Astrocyte (in vitro differentiated cells and primary cell): ENCODE data around the gene JCHAIN. TPM values are rescaled to one million over a fixed set of nuclear protein-coding genes. Genes with fewer than 3 reads are reported as not detected.
A peak's percentile ranks its signal among the peaks of the same experiment; 100 is the strongest.
"Not testable (repeated sequence)": the region's sequence is repeated elsewhere in the genome, so short reads cannot be mapped to it uniquely, and the experiment has no call there.

ENCODE experiments used
- DNase-seq: peaks from one replicate; pipeline ENCODE4 v3.0.0-alpha.2; 2010; ENCODE audit warnings: low read depth
- FAIRE-seq: peaks from 2 replicates; lab custom pipeline; 2011; peaks lifted over from hg19 to GRCh38; lab: Jason Lieb, UNC
- H2AFZ ChIP-seq: 2 replicates; pipeline ENCODE4 v1.6.0; 2012; ENCODE audit warnings: low read depth, low read length, inconsistent platforms
- H3K27ac ChIP-seq: 2 replicates; pipeline ENCODE4 v1.5.1; 2011; ENCODE audit warnings: low read depth, low read length, inconsistent platforms
- H3K27me3 ChIP-seq: 2 replicates; pipeline ENCODE4 v1.6.0; 2011; ENCODE audit warnings: low read length, inconsistent platforms; ENCODE audit not compliant: insufficient read depth
- H3K36me3 ChIP-seq: 2 replicates; pipeline ENCODE4 v1.5.1; 2011; ENCODE audit warnings: low read length, inconsistent platforms; ENCODE audit not compliant: insufficient read depth
- H3K4me1 ChIP-seq: 2 replicates; pipeline ENCODE4 v1.5.1; 2011; ENCODE audit warnings: low read length, inconsistent platforms; ENCODE audit not compliant: insufficient read depth
- H3K4me2 ChIP-seq: 2 replicates; pipeline ENCODE4 v1.6.0; 2012; ENCODE audit warnings: low read length, inconsistent platforms
- H3K4me3 ChIP-seq: 2 replicates; pipeline ENCODE4 v1.5.1; 2011; ENCODE audit warnings: low read depth, mild to moderate bottlenecking, low read length, inconsistent platforms; ENCODE audit not compliant: insufficient read depth
- H3K79me2 ChIP-seq: 2 replicates; pipeline ENCODE4 v1.6.0; 2012; ENCODE audit warnings: mild to moderate bottlenecking, low read length, inconsistent platforms; ENCODE audit not compliant: insufficient read depth
- H3K9ac ChIP-seq: 2 replicates; pipeline ENCODE4 v1.6.0; 2012; ENCODE audit warnings: mild to moderate bottlenecking, low read length, inconsistent platforms
- H3K9me3 ChIP-seq: 2 replicates; pipeline ENCODE4 v1.5.1; 2012; ENCODE audit warnings: low read depth, mild to moderate bottlenecking, low read length, inconsistent platforms; ENCODE audit not compliant: insufficient read depth
- H4K20me1 ChIP-seq: 2 replicates; pipeline ENCODE4 v1.6.0; 2012; ENCODE audit warnings: low read length, inconsistent platforms; ENCODE audit not compliant: insufficient read depth
- H3K27ac Mint-ChIP-seq: one replicate; pipeline ENCODE4 v1.8.0; 2021; ENCODE audit warnings: mild to moderate bottlenecking, mixed read lengths; ENCODE audit not compliant: unreplicated experiment
- H3K27me3 Mint-ChIP-seq: one replicate; pipeline ENCODE4 v1.8.0; 2021; ENCODE audit warnings: low read depth, mixed read lengths; ENCODE audit not compliant: unreplicated experiment
- H3K36me3 Mint-ChIP-seq: one replicate; pipeline ENCODE4 v1.8.0; 2021; ENCODE audit warnings: low read depth, mixed read lengths; ENCODE audit not compliant: unreplicated experiment
- H3K4me1 Mint-ChIP-seq: one replicate; pipeline ENCODE4 v1.8.0; 2021; ENCODE audit warnings: low read depth, mixed read lengths; ENCODE audit not compliant: unreplicated experiment
- H3K4me3 Mint-ChIP-seq: one replicate; pipeline ENCODE4 v1.8.0; 2021; ENCODE audit warnings: mild to moderate bottlenecking, moderate library complexity, mixed read lengths; ENCODE audit not compliant: unreplicated experiment
- H3K9me3 Mint-ChIP-seq: one replicate; pipeline ENCODE4 v1.8.0; 2021; ENCODE audit warnings: mild to moderate bottlenecking, mixed read lengths; ENCODE audit not compliant: unreplicated experiment
- CTCF ChIP-seq: IDR thresholded peaks from 2 replicates; pipeline ENCODE4 v1.5.1; 2011; ENCODE audit warnings: low read depth, mild to moderate bottlenecking, inconsistent platforms, low read length, moderate library complexity; ENCODE audit not compliant: insufficient read depth
- EZH2 ChIP-seq: IDR thresholded peaks from 2 replicates; pipeline ENCODE4 v1.6.1; 2012; ENCODE audit warnings: mild to moderate bottlenecking, low read length, inconsistent platforms; ENCODE audit not compliant: insufficient read depth
- total RNA-seq: library from RNA; stranded (reverse); gene quantifications from 2 replicates; pipeline ENCODE4 v1.2.1, GENCODE V29; 2021

JCHAIN gene
- total RNA-seq, 1 donor from 2014 or later, result not detected

- H3K27ac Mint-ChIP-seq, result no peak overlapping the region
- Histone ChIP-seq H3K4me1 (no peaks in the 10 kb centered on the region), H3K4me2 (peak overlapping the region; percentile 72), H3K27ac (no peak overlapping the region), H3K4me3 (no peak overlapping the region), H4K20me1 (no peaks in the 10 kb centered on the region), H3K79me2 (no peaks in the 10 kb centered on the region), H2AFZ (peak overlapping the region; percentile 78), H3K9ac (peak overlapping the region; percentile 23), H3K36me3 (no peaks in the 10 kb centered on the region), H3K9me3 (no peaks in the 10 kb centered on the region), H3K27me3 (no peaks in the 10 kb centered on the region)
- H3K9me3 Mint-ChIP-seq, result no peaks in the 10 kb centered on the region
- DNase-seq (peak; percentile 6), FAIRE-seq (peak; percentile 39)
- no peaks in the 10 kb centered on the region for H3K4me1 Mint-ChIP-seq
- H3K4me3 Mint-ChIP-seq, result no peak overlapping the region
- no peaks in the 10 kb centered on the region for H3K36me3 Mint-ChIP-seq
- no peaks in the 10 kb centered on the region for H3K27me3 Mint-ChIP-seq
- TF ChIP-seq CTCF (peak; percentile 59), EZH2 (no peak)
Observed at GRCh38 chr4:70651864-70652506, 14.3 kb downstream of the JCHAIN start.

DNA sequence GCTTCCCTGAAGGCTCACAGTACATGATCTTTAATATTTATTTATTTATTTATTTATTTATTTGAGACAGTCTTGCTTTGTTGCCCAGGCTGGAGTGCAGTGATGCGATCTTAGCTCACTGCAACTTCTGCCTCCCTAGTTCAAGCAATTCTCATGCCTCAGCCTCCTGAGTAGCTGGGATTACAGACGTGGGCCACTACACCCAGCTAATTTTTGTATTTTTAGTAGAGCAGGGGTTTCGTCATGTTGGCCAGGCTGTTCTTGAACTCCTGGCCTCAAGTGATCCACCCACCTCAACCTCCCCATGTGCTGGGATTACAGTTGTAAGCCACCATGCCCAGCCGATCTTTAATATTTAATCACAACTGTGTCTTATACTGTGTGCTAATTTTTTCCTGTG is 15.6 kb downstream of the JCHAIN start:
- not testable (repeated sequence) for FAIRE-seq, H3K9me3 Mint-ChIP-seq, DNase-seq, H3K4me1 Mint-ChIP-seq, H3K36me3 ChIP-seq, H3K4me3 ChIP-seq, H3K27ac Mint-ChIP-seq, H3K4me3 Mint-ChIP-seq, H3K4me2 ChIP-seq, H3K27me3 ChIP-seq, H4K20me1 ChIP-seq, H3K27ac ChIP-seq, H3K9ac ChIP-seq, H3K79me2 ChIP-seq, H3K9me3 ChIP-seq, H3K27me3 Mint-ChIP-seq, H3K36me3 Mint-ChIP-seq, H3K4me1 ChIP-seq, H2AFZ ChIP-seq

GRCh38 chr4:70640192-70640591 is 26.1 kb downstream of the JCHAIN start:
- H3K4me1 ChIP-seq, result no peaks in the 10 kb centered on the region
- Mint-ChIP-seq H3K27me3 (no peaks in the 10 kb centered on the region), H3K27ac (no peak overlapping the region), H3K36me3 (no peaks in the 10 kb centered on the region), H3K9me3 (peaks cover 2% of the 10 kb centered on the region), H3K4me1 (peaks cover 7% of the 10 kb centered on the region), H3K4me3 (no peak overlapping the region)
- no peak overlapping the region for H3K4me3 ChIP-seq
- no peak overlapping the region for H3K27ac ChIP-seq
- no peak for FAIRE-seq
- H3K9me3 ChIP-seq, result no peaks in the 10 kb centered on the region
- no peak for DNase-seq
- H2AFZ ChIP-seq, result no peak overlapping the region
- no peaks in the 10 kb centered on the region for H3K36me3 ChIP-seq
- H3K9ac ChIP-seq, result no peak overlapping the region
- no peaks in the 10 kb centered on the region for H3K27me3 ChIP-seq
- no peaks in the 10 kb centered on the region for H3K79me2 ChIP-seq
- TF ChIP-seq CTCF (no peak), EZH2 (no peak)
- no peaks in the 10 kb centered on the region for H4K20me1 ChIP-seq
- no peak overlapping the region for H3K4me2 ChIP-seq
